HG02763 (cell line): ENCODE data around the gene DCTN1.
"Not testable (repeated sequence)": the region's sequence is repeated elsewhere in the genome, so short reads cannot be mapped to it uniquely, and the experiment has no call there.

Source experiments
- ATAC-seq: cut with Tn5 transposase; IDR thresholded peaks from one replicate; pipeline ENCODE4 v1.9.1; 2021; ENCODE audit warnings: mild to moderate bottlenecking, moderate library complexity; ENCODE audit not compliant: unreplicated experiment

DCTN1 gene

DNA sequence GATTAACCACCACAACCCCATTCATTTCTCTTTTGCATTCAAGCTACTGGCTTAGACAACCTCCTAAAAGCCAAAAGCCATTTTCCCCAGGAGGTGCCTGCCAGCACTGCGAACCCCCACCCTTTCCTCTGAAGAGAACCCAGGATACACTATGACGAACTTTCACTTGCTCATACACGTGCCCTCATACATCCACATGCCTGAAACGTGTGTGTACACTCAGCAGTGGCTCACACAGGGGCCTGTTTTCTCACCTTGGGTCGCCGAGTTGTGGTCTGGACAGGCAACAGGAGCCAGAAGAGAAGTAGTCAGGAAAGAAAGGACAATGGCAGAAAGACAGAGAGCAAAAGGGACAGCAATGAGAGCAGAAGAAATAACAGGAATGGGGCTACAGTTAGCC lies 7.4 kb downstream of the DCTN1 start:
- no peak for ATAC-seq

DNA sequence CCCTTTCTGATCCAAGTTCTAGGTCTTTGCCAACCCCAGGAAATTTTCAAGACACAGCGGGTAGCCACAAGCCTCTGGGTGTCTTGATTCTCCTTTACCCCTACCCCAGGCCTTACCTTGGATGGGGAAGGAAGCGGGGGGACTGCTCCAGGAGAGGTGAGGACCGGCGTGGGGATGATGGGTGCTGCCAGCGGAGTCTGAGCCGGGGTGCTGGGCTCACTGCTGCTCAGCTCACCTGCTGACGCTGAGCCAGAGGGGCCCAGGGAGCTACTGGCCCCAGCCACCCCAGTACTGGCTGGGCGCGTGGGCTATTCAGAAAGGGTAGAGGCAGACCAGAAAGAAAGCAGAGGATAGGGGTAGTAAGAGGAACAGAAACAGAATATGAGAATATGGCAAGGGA lies 8.7 kb downstream of the DCTN1 start:
- ATAC-seq: no peak

DNA sequence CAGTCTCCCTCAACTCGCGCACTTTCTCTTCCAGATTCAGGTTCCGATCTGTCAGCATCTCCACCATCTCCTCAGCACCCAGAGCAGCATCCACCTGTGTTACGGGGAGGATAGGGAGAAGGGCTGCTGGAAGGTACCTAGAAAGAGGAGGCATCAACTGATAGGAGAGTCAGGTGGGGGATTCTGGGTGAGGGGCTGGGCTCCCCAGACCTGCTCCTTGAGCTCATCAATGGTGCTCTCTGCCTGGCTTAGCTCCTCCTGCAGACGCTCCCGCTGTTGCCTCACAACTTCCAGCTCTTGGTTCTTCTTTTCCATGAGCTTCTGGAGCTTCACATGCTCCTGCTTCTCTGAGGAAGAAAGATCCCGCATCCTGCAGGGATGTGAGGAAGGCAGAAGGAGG lies 10.1 kb downstream of the DCTN1 start:
- no peak for ATAC-seq

DNA sequence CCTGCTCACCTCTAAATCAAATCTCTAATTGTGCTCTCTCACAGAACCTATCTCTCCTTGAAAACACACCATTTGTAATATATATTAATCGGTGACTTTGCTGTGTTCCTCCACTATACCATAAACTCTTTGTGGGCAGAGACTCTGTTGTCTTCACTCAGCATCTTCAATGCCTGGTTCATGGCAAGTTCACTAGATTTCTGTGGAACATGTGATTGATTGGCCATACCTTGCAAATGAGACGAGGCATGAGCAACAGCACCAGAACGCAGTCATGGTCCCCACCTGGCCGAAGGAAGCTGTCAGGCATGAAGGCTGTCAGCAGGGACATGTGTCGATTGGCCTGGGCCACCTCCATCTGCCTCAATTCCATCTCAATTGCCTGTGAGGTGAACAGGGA lies 11.6 kb downstream of the DCTN1 start:
- ATAC-seq: no peak

DNA sequence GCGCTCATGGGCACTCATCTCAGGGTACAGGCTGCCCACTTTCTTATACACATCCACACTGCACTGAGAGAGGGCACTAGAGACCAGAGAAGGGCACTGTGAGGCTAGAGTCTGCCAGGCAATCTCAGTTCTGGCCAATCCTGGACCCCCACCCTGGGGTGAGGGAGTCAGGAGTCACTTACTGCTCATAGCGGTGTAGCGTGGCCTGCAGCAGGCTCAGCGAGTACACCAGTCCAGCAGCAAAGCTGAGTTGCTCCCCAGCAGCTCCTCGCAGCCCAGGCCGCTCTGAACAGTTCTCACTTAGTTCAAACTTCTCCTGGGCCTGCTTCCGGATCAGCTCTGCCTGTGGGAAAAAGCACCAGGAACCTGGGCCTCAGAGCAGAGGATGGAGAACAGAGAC lies 12.3 kb downstream of the DCTN1 start:
- ATAC-seq: no peak

DNA sequence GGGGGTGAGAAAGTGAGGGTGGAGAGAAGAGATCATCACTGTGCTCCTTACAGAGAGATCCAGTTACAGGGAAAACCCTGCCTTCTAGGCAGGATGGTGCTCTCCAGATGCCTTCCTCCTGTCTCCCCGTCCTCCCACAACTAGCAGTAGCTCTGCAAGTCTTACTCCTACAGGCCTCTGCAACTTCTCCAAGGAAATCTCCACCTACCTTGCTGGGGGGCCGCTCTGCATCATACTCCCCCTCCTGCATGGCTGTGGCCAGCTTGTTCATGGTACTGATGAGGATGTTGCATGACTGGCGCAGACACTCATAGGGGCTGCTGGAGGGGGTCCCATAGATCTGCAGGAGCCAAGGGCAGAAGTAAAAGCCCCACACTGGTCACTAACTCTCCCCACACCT lies 14.1 kb downstream of the DCTN1 start:
- ATAC-seq: no peak

DNA sequence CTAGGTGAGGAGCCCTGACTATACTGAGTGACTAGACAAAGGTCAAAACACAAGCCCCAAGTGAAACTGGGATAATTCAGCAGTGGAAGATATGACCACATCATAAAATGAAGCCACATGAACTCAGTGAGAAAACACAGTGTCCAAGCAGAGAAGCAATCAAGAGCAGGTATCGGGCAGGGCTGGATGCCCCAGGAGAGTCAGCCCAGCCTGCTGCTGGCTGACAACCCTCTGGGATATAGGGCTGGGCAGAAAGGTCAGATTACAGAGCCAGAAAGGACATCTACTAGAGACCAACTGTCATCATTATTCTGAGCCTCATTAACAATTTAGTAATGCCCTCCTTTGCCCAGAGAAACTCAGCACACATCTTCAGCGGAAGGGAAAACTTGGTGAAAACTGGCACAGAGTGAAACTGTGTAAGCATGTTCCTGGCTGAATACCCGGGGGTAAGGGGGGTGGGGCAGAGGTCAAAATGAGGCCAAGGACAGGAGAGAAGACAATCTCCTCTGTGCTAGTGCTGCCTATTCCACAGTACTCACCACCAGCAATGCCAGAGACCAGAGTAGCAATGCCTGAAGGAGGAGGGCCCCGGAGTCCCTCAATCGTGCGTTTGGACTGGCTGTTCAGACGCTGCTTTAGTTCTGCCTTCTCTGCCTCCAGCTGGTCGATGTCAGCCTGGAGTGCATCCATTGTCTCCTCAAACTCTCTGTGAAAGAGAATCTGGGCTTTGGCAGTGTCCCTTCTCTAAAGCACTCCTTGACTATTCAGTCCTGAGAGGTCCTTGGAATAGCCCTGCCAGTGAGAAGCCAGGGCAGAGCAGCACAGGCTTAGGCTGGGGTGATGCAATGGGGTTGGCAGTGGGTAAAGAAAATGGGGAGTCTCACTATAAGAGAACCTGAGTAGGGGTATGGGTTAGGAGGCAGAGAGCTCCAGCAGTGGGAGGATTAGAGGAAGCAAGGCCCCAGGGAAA lies 15.3 kb downstream of the DCTN1 start:
- no peak for ATAC-seq

DNA sequence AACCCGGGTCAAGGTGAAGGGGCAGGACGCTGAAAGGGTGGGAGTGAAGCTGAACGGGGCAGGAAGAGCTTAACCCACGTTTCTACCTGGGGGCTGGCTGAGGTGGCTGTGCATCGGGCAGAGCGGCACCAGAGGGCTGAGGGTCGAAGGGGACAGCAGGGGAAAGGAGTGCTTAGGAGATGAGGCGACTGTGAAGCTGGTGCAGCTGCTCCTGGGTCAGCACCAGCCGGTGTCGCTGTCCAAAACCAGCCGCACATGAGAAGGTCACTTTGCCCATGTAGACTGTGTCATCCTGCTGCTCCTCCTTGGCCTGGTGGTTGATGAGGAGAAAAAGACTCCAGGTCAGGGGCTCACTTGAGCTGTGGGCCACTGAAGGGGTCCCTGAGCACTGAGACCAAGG lies 18.8 kb downstream of the DCTN1 start:
- ATAC-seq: no peak

DNA sequence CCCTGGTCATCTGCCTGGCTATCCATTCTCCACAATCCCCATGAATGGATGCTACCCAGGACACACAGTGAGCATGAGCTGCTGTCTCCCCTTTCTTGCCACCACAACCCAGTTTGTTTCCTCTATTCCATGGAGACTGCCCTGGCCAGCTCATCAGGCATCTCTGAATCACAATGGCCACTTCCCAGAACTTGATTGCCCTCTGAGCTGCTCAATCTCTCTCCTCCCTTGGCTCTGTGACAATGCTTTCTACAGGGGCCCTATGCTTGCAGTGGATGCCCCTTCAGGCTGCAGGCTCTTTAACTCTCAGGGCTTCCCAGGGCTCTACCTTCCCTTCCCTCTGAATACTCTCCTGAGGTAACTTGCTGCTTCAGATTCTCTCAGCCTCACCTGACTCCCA lies 22.5 kb downstream of the DCTN1 start:
- ATAC-seq: no peak

DNA sequence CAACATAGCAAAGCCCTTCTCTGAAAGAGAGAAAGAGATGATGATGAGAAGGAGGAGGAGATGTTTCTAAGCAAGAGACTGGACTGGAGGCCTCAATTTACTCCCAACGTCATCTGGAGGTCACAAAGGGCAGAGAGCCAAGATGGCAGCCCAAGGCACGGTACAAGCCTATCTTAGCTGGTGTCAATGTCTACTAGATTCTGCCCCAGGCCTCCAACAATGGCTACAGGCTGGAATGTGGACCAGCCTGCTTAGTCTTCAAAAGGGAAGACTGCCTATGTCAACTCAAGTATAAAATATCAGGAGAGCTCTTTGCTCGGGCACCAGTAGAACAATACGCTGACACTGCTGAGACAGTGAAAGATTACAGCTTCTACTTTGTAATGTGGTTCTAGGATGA lies 30.2 kb downstream of the DCTN1 start:
- ATAC-seq: no peak

DNA sequence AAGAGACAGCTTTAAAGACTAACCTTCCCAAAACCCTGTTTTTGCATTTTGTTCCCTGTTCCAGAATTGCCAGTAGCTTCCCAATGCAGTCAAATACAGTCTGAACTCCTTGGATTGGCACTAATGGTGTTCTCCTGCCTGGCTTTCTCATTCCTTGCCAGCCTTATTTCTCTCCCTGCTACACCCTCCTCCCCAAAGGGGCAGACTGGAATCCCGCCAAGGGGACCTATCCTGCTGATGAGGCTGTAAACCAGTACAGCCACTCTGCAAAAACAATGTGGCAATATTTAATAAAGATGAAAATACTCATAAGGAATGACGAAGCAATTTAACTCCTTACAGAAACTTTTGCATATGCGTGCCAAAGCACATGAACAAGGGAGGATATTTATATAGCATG lies 32.4 kb downstream of the DCTN1 start:
- ATAC-seq: no peak

DNA sequence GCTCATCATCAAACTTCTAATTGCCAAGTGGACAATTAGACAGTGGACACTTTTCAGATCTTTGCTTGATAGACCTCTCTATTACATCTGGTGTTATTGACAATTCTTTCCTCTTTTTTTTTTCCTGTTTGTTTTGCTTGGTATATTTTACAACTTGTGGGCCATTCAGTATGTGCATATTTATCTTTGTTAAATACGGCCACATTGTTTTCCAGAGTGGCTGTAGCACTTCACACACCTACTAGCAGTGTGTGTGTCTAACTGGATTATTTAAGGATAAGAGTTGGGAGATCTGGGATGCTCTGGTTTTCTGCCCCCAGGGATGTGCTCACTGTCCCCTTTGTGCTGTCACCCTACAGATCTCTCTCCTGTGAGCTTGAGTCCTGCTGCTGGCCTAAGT lies 32.8 kb downstream of the DCTN1 start:
- ATAC-seq: no peak

DNA sequence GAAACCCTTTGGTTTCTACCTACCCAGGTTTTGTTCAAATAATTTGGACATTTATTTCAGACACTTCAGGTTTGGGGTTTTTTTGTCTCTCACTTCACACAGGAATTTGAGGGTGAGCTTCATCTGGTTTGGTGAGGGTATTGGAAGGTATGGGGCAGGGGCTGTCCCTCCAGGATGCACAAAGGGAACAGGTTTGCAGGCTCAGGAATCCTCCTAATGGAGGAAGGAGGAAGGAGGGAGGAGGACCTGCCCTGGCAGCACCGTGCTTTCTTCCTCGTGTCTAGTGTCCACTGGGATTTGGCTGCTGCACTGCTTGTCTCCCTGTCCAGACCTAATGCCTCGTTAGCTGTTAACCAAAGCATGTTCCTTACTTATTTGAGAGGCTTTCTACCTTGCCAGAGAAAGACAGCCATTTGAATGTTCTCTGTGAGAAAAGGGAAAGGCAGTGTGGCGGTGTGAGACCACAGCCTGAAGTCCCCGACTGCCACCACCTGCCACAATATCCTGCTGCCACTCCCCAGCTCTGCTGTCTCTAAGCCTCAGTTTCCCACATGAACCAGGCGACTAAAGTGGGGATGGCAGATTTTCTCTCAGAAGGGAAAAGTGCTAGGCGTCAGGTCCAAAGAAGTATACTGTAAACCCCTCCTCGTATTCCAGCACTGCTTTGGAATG lies 34.7 kb downstream of the DCTN1 start:
- ATAC-seq: no peak

DNA sequence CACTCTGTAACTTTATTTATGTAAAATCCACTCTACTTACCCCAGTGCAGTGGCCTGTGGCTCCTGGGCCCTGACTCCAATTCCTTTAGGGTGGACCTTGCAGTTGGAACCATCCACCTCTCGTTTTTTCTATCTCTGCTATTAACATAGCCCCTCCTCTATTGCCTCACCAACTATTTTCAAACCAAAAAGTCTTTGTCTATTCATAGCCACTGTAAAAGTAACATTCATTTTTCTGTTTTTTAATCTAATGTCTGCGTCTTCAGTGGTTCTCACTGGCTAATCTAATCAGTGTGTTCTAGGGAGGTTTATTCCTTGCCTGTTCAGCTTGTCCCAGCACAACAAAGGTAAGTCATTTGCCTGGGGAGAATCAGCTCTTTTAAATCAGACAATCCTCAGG lies 36.8 kb downstream of the DCTN1 start, which contains the start of gene SLC4A5:
SLC4A5 (minus strand) TSS at position 101 of the 400 bp plus-strand sequence. CDS start 28,393 bp downstream, outside the sequence.
- no peak for ATAC-seq

DNA sequence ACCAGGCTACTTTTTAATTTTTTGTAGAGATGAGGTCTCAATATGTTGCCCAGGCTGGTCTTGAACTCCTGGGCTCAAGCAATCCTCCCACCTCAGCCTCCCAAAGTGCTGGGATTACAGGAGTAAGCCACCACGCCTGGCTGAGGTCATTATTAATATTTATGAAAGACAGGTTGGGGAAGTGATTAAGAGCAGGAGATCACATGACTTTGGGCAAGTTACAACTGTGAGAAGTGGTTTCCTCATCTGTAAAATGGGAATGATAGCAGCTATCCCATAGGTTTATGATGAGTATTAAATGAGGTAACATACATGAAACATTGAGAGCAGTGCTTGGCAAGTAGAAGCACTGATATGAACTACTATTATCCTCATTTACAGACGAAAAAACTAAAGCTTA lies 43.9 kb downstream of the DCTN1 start:
- ATAC-seq: not testable (repeated sequence)

DNA sequence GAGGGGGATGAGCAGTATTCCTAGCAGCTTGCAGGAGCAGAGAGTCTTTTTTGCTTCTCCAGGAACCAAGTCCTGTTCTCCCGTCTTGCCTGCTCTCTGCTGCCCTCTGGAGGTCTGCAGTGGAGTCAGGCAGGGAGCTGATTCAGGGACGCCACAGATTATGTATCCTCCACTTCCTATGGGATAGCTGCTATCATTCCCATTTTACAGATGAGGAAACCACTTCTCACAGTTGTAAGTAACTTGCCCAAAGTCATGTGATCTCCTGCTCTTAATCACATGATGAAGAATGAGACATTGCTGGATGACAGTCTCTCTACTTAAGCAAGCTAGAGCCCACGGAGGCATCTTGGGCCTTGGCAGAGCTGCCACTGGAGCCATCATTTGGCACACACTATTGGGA lies 45.2 kb downstream of the DCTN1 start:
- ATAC-seq: no peak

DNA sequence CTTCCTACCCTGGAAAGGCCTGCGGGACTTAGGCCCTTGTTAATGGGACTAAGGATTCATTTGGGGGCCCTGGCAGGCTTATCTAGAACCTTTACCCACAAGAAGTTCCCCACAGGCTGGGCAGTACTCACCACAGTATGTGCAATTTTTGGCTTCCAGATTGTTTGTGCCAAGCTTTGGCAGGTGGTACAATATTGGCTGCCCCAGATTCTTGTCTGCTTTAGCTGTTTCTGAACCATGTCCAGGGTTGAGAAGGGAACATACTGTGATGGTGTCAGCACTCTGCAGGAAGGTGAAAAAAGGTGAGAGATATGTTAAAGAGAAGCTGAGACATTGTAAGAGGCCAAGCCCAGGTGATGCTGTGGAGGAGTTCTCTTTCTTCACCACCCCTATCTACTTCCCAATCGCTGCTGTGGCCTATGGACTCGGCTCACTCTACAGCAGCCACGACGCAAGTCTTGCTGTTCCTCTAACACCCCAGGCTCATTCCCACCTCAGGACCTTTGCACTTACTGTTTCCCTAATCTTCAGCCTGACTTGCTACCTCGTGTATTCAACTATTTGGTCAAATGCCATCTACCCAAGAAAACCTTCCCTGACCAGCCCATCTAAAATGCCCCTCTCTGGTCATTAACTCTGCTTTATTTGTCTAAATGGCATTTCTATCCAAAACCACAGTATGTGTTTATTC lies 46.1 kb downstream of the DCTN1 start:
- ATAC-seq: no peak

DNA sequence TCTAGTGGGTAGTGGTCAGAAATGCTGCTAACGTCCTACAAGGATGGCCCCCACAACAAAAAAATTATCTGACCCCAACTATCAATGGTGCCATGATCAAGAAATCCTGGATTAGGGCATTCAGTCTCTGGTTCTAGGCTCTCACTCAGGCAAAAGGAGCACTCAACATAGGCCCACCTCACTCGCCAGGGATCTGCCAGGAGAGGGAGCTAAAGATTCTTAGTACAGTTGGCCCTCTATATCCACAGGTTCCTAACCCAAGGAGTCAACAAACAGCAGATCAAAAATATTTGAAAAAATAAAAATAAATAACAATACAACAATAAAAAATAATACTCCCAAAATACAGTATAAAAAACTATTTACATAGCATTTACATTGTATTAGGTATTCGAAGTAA lies 46.9 kb downstream of the DCTN1 start:
- ATAC-seq: no peak

DNA sequence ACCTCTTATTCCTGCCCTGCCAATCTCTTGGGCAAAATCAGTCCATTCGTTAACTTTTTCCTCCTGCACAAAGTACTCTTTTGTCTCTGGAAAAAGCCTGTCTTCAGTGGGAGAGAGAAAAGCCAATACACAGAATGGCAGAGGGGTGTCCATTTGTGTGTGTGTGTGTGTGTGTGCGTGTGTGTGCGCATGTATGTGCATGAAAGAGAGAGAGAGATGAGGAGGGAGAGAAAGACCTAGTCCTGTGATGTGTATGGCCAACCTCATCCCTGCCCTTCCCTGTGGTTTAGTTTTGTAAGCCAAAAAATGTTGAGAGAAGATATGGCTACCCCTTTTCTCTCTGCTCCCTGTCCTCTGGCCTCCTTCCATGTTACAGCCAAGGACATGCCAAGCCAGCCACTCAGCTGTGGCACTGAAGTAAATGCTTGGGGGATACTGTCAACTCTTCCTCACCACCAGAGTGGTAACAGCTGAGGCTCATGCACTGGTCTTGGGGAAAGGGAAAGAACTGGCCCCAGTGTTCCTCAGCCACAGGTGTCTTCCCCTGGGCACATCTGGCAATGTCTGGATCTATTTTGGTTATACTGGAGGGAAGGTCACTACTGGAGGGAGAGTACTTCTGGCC lies 47.4 kb downstream of the DCTN1 start:
- no peak for ATAC-seq

DNA sequence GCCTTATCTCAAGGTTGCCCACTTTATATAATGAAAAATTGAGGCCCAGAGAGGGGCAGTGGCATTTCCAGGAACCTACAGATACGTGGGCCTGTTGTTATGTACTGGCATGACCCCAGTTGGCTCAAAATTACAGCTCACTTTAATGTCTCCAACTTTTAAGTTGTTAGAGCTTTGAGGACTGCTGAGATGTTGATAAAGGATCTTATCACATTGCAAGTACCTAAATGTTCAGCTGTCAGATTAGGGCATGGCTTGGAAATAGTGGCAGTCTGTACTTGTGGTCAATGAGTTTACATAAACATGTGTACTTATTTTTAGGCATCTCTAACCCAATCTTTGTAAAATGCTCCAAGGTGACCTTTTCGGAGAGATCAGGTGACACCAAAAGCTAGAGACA lies 51.5 kb downstream of the DCTN1 start:
- ATAC-seq: no peak

DNA sequence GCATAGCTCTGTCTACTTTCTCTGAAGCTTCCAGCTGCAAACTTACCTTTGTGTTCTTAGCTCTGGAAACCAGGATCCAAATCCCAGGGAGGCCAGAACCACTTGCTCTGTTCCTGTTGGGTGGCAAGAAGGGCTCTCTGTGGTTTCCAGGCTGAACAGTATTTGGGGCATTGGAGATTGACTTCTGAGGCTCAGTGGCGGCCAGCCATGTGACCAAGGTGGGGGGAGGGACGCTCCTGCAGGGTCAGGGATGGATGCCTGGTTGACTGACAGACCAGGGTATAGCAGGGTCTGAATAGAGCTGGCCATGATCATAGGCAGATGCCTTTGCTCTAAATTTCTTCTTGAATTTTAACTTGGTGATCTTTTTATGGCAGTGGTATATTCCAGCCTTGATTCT lies 52.0 kb downstream of the DCTN1 start:
- ATAC-seq: no peak
